HepG2 (cell line): ENCODE measurements around the gene KMT2A.

Experiments
- ATF7-NPFF ChIP-seq: sonication (generic); formaldehyde crosslinking; IDR thresholded peaks from 2 replicates; pipeline ENCODE4 v1.8.1; 2023; ENCODE audit warnings: mild to moderate bottlenecking, low read depth, missing genetic modification reagents, moderate library complexity
- E2F5 ChIP-seq: sonication (generic); formaldehyde crosslinking; conservative IDR thresholded peaks from 2 replicates; pipeline ENCODE4 v1.4.0; 2020; ENCODE audit warnings: missing genetic modification reagents
- RAD21 ChIP-seq: fragments of 450-650 bp; formaldehyde crosslinking; IDR thresholded peaks from 2 replicates; pipeline ENCODE4 v1.5.0; 2020; ENCODE audit warnings: mild to moderate bottlenecking
- RELA ChIP-seq: sonication (generic); formaldehyde crosslinking; IDR thresholded peaks from 2 replicates; pipeline ENCODE4 v1.4.0; 2020; ENCODE audit warnings: missing genetic modification reagents
- ZFP82 ChIP-seq: sonication (generic); formaldehyde crosslinking; IDR thresholded peaks from 2 replicates; pipeline ENCODE4 v1.5.1; 2020; ENCODE audit warnings: mild to moderate bottlenecking, missing genetic modification reagents, borderline replicate concordance
- ZNF207 ChIP-seq: fragments of 450-650 bp; IDR thresholded peaks from 2 replicates; pipeline ENCODE4 v1.6.1; 2016; ENCODE audit warnings: antibody characterized with exemption, borderline replicate concordance
- TF ChIP-seq, protein P1 (sequence below): sonication (generic); formaldehyde crosslinking; IDR thresholded peaks from 2 replicates; pipeline ENCODE4 v1.4.0; 2020; ENCODE audit warnings: missing genetic modification reagents
- TF ChIP-seq, protein P2 (sequence below): sonication (generic); formaldehyde crosslinking; IDR thresholded peaks from 2 replicates; pipeline ENCODE4 v1.4.0; 2020; ENCODE audit warnings: missing genetic modification reagents, borderline replicate concordance

DNA sequence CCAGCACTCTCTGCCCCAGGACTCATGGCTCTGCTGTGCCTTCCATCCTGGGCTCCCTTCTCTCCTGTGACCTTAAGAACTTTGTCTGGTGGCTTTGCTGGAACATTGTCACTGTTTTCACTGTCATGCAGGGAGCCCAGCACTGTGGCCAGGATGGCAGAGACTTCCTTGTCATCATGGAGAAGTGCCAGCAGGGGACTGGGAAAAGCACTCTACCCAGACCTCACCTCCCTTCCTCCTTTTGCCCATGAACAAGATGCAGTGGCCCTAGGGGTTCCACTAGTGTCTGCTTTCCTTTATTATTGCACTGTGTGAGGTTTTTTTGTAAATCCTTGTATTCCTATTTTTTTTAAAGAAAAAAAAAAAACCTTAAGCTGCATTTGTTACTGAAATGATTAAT, 88.1 kb downstream of the KMT2A start:
- TF ChIP-seq E2F5 (CRISPR knock-in tag) (no peak), ZFP82 (CRISPR knock-in tag) (no peak), RAD21 (CRISPR knock-in tag) (no peak), ATF7-NPFF (no peak), ZNF207 (no peak), RELA (CRISPR knock-in tag) (no peak)
- TF ChIP-seq, protein P1, sequence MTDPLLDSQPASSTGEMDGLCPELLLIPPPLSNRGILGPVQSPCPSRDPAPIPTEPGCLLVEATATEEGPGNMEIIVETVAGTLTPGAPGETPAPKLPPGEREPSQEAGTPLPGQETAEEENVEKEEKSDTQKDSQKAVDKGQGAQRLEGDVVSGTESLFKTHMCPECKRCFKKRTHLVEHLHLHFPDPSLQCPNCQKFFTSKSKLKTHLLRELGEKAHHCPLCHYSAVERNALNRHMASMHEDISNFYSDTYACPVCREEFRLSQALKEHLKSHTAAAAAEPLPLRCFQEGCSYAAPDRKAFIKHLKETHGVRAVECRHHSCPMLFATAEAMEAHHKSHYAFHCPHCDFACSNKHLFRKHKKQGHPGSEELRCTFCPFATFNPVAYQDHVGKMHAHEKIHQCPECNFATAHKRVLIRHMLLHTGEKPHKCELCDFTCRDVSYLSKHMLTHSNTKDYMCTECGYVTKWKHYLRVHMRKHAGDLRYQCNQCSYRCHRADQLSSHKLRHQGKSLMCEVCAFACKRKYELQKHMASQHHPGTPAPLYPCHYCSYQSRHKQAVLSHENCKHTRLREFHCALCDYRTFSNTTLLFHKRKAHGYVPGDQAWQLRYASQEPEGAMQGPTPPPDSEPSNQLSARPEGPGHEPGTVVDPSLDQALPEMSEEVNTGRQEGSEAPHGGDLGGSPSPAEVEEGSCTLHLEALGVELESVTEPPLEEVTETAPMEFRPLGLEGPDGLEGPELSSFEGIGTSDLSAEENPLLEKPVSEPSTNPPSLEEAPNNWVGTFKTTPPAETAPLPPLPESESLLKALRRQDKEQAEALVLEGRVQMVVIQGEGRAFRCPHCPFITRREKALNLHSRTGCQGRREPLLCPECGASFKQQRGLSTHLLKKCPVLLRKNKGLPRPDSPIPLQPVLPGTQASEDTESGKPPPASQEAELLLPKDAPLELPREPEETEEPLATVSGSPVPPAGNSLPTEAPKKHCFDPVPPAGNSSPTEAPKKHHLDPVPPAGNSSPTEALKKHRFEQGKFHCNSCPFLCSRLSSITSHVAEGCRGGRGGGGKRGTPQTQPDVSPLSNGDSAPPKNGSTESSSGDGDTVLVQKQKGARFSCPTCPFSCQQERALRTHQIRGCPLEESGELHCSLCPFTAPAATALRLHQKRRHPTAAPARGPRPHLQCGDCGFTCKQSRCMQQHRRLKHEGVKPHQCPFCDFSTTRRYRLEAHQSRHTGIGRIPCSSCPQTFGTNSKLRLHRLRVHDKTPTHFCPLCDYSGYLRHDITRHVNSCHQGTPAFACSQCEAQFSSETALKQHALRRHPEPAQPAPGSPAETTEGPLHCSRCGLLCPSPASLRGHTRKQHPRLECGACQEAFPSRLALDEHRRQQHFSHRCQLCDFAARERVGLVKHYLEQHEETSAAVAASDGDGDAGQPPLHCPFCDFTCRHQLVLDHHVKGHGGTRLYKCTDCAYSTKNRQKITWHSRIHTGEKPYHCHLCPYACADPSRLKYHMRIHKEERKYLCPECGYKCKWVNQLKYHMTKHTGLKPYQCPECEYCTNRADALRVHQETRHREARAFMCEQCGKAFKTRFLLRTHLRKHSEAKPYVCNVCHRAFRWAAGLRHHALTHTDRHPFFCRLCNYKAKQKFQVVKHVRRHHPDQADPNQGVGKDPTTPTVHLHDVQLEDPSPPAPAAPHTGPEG (CRISPR knock-in tag): no peak
- TF ChIP-seq, protein P2, sequence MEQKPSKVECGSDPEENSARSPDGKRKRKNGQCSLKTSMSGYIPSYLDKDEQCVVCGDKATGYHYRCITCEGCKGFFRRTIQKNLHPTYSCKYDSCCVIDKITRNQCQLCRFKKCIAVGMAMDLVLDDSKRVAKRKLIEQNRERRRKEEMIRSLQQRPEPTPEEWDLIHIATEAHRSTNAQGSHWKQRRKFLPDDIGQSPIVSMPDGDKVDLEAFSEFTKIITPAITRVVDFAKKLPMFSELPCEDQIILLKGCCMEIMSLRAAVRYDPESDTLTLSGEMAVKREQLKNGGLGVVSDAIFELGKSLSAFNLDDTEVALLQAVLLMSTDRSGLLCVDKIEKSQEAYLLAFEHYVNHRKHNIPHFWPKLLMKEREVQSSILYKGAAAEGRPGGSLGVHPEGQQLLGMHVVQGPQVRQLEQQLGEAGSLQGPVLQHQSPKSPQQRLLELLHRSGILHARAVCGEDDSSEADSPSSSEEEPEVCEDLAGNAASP (CRISPR knock-in tag): no peak
